GM18873 (cell line): ENCODE results near the gene DNAJC7.
"Not testable (repeated sequence)": the region's sequence is repeated elsewhere in the genome, so short reads cannot be mapped to it uniquely, and the experiment has no call there.

Source experiments
- ATAC-seq: cut with Tn5 transposase; IDR thresholded peaks from one replicate; pipeline ENCODE4 v1.9.1; 2021; ENCODE audit warnings: mild to moderate bottlenecking, moderate library complexity, moderate number of reproducible peaks; ENCODE audit not compliant: unreplicated experiment, low FRiP score

The DNAJC7 gene

DNA sequence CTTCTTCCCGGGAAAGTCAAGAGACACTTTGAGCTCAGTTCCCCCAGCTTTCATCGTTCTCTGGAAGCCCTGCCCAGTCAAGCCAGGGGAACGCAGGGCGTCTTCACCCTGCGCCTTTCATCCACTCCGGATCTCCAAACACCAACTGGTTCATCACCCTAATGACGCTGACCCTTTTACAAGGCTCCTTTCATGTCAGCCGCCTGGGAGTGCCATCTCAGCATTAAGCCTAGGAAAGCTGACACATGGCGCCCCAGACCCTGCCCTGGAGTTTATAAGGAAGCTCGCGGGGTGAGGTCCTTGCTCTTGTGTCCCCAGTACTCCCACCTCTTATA, 594 bp upstream of the DNAJC7 start:
- ATAC-seq, result no peak

DNA sequence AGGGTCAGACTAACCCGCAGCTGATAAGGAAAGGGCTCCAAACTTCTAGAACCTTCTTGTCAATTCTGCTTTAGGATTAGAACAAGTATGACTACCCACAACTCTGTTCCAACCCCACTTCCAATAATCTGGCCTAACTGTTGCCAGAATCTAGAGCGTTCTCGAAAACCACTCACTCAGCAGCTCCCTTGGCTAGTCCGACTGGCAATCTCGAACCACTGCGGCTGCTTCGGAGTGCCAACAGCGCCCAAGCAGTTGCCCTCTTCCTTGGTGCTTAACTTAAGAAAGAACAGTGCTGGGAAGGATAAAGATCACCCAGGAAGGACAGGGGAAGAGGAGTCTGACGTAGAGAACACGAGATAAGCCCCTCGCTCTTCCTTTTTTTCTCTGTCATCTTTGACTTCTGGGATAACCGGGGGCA, 818 bp downstream of the DNAJC7 start:
- ATAC-seq, result no peak

DNA sequence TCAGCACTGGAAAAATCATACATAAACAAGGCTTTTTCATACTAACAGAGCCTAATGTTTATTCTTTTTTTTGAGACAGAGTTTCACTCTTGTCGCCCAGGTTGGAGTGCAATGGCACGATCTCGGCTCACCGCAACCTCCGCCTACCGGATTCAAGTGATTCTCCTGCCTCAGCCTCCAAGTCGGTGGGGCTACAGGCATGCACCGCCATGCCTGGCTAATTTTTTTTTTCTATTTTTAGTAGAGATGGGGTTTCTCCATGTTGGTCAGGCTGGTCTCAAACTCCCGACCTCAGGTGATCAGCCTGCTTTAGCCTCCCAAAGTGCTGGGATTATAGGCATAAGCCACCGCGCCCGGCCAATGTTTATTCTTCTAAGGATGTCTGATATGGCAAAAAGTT, 3.5 kb downstream of the DNAJC7 start:
- not testable (repeated sequence) for ATAC-seq

DNA sequence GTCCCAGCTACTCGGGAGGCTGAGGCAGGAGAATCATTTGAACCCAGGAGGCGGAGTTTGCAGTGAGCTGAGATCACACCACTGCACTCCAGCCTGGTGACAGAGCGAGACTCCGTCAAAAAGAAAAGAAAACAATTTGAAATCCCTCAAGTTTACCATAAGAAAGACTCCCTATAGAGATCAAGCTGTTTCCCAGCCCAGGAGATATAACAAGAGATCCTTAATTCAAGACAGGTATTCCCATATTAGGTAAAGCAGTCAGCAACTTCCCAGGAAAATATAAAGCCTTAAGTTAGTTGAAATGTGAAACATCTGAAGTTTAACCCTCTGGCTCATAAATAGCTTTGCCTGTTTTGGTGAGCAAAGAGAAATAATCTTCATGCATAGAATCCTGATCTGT, 4.9 kb downstream of the DNAJC7 start:
- not testable (repeated sequence) for ATAC-seq

DNA sequence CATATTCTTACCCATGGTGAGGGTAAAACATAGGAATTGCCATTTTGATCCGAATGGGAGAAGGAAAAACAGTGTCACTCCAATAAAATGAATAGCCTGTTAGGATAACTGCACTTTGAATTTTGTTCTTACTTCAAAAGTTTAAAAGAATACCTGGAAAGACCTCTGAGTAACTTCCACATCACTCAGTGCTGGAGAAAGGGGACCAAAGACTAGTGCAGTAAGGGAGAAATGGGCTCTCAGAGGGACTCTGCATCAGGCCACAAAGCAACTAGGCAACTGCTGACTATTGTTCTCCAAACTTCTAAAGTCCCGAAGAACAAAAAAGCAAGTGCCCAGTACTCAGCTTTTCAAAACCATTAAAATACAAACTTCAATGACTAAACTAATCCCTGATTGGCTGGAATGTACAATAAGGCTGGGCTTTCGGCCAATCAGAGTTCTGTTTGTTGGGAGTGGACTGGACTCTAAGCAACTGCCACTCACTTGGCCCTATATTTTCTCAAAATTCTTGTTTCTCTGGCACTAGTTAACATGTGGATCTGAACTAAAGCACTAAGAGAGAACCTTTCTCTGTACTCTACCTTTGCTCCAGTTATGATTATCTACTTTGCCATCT, 6.2 kb downstream of the DNAJC7 start:
- no peak for ATAC-seq

DNA sequence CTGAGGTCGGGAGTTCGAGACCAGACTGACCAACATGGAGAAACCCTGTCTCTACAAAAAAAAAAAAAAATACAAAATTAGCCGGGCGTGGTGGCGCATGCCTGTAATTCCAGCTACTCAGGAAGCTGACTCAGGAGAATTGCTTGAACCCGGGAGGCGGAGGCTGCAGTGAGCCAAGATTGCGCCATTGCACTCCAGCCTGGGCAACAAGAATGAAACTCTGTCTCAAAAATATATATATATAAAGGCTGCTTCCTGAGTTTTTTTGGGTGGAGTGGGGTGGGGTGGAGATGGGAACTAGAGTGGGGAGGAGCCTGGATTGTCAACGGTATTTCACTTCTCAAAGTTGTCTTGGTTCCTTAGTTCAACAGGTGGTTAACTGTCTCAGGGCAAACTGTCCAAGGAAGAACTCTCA, 7.0 kb downstream of the DNAJC7 start:
- not testable (repeated sequence) for ATAC-seq

DNA sequence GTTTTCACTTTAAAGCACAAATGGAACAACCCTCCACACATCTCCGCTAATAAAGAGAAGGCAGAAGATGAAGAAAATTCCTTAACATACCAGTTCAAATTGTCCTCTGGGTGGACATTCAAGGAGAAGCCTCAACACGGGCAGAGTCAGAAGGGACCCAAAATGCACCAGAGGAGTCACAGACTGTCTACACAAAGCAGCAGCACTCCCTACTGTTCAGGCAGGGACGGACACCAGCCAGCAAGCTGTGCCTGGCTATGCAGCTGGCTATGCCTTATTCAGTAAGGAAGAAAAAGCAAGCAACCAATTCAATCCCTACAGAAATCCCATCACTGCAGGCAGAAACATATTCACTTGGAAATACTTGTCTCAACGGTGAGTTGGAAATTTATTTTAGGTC, 8.1 kb downstream of the DNAJC7 start:
- ATAC-seq, result no peak

DNA sequence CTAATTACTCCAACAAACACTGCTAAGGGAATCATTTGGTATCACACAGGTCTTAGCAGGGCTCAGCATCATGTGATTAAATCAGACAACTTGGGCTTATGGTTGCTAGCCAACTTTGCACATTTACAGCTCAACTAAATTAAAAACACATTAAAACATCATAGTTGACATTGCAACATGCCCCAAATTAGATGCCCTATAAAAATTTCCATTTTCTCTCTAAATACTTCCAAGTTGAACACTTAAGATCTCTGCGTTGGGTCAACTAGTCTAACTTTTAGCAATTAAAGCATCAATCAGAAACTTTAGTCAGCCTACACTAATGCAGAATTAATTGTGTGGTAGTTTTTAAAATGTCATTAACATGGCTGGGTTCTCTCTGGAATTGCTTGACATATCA, 12.1 kb downstream of the DNAJC7 start:
- ATAC-seq, result no peak

DNA sequence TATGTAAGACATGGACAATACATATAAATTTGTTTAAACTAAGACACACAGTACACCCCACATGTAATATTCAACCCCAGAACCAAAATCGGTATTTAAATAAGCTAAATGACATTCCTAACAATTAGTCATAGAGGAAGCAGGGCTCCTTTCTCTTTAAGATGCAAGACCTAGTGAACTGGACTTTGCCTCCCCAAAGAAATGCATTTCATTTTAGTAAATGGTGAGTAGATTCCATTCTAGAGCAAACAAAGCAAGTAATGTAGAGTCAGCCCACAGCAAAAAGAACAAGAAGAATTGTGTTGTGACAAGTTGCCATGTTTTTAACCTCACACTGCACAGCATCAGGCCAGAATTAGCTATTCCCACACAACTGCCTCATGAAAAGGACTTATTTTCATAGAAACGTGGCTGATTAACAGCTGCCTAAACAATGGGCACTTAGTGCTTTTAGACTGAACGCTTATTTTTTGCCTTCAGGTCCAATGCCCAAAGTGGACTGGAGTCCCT, 14.4 kb downstream of the DNAJC7 start:
- no peak for ATAC-seq

DNA sequence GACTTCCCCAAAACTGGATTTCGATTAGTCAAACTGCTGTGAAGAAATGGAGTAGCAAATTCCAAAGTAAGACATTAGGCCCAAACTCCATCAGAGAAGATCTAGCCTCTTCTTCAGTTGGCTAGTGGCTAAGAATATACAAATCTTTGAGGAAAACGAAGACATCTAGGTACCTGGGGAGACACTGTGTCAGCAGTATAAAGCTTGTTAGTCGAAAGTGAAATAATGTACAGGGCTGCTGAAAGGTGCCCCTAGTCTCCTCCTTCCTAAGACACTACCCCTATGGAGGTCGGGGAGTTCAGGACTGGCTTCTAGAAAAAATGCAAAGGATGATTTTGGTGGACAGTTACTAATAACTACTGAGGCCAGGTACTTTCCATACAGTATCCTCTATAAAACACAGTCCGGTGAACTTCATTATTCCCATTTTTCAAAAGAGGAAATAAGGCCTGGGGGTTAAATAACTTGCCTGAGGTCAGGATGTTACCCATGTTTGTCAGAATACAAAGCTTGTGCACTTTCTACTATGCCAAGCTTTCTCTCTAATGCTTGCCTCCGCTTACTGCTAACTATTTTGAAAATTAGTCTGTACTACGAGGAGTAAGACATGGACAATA, 15.0 kb downstream of the DNAJC7 start:
- no peak for ATAC-seq

DNA sequence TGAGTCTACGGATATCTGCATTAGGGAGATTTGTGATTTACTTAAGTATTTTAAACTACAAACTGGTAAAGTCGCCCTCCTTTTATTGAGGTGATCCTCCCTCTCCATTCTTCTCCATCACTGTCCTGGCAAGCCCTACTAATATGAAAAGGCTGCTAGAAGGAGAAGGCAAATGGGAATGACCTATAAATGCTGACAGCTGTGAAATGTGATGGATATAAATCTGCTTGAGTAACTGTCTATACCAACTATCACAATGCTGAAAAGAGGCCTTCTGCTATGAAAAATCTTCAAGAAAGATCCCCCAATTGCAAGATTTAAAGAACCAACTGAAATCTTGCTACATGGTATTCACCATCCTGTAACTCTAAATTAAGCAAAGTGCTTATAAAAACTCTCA, 15.5 kb downstream of the DNAJC7 start:
- ATAC-seq, result no peak

DNA sequence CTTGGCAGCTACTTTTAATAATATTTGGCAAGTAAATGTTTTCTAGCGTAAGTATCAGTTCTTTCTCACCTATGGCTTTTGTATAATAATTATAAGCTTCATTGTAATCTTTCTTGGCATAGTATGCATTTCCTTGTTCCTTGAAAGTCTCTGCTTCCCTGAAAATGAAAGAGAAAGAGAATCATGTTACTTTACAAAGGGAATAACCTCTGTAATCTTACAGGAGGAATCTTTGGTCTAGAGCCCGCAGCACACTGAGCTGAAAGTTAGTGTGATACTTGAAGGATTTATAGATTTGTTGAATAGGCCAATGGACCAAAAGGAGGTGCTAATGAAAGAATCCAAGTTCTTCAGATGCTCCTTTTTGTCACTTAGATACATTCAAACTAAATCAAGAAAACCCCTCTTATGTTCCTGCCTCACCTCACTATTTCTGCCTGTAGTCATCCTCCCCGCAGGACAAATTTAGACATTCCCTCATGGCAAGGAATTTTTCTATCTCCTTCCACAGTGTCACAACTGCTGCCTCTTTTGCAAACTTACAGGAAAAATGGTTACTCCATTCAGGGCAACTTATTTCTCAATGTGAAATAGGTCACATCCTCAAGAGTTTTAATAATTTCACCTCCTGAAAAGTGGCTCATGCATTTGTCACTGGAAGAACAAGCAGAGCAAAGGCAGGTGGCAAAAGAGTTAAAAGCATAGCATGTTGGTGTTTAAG, 16.7 kb downstream of the DNAJC7 start:
- ATAC-seq, result no peak

DNA sequence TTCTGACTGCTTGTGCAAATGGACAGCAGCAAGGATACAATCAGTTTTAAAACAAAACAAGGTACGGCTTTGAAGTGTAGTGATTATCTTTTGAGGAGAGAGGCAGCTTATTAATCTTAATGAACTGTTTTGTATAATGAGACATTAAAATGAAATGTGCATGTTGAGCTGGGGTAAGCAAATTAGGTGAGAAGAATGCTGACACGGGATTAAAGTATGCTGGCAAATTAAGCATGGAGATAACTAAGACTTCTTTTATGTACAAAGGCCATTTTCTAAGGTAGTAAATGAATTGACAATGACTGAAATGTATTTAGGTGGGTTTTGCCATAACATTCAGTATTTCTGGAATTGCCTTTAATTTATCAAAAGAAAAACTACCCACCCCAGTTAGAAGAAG, 18.7 kb downstream of the DNAJC7 start:
- ATAC-seq, result no peak

DNA sequence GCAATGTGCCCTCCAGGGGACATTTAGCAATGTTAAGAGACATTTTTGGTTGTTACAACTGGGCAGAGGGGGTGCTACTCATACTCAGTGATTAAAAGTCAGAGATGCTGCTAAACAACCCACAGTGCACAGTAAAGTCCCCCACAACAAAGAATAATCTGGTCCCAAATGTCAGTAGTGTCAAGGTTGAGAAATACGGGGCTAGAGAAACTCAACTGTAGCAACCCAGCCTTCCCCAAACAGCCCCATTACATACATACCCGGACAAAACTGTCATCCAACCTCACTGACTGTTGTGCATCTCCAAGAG, 20.4 kb downstream of the DNAJC7 start:
- ATAC-seq, result no peak

DNA sequence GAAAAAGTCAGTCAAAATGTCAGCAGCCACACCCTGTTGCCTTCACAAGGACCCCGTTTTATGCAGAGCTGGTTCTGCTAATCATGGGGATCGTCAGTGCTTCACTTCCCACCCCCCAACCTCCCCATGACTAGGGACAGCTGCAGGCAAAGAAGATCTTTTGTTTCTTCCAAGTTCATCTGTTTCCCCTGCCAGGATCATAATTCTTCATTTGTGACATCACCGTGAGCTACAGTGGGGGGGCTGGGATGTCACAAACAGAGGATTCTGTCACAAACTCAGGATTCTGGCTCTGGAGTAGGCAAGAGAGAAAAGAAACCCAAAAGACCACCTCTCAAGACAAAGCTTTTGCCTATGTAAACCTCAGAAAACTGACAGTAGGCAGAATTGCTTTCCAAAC, 24.7 kb downstream of the DNAJC7 start:
- no peak for ATAC-seq

DNA sequence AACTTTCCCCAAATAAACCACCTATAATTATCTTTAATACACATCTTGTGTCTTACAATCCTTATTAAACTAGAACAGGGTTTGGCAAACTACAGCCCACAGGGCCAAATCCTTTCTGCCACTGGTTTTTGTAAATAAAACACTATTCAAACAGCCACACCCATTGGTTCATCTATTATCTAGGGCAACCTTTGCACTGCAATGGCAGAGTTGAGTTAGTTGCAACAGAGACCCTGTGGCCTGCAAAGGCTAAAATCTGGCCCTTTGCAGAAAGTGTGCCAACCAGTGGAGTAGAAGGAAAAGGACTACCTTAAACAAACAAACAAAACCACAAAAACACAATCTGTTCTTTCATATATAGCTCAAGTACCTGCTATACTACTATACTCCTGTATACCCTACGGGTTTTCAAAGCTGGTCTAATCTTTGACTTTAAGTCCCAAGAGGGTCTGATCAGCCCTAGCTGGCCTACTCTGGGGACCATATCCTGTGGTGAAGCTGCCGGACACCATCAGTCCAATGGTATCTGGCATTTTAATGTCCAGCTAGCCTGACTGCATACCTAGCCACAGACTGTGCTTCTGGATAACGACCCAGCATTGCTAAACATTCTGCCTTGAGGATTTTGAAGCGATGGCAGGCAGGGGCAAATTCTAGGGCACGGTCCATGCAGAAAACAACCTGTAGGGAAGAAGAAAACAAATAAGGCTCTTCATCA, 27.4 kb downstream of the DNAJC7 start:
- ATAC-seq, result no peak

DNA sequence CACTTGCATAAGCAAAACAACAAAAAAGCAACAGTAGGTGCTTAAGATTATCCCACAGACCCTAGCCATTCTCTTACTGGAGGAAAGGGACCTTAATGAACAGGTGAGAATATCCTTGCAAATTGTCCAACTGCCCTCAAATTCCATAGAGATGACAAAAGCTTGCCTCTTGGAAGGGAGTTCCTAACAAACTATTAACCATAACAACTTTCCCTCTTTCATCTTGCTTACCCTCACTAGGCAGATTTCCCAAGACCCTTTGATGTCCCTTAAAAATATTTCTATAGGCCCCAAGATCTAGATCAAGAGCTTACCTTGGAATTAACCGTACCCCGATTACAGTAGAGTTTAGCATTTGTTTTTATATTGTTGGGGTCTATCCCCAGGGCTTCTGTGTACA, 28.8 kb downstream of the DNAJC7 start:
- no peak for ATAC-seq

DNA sequence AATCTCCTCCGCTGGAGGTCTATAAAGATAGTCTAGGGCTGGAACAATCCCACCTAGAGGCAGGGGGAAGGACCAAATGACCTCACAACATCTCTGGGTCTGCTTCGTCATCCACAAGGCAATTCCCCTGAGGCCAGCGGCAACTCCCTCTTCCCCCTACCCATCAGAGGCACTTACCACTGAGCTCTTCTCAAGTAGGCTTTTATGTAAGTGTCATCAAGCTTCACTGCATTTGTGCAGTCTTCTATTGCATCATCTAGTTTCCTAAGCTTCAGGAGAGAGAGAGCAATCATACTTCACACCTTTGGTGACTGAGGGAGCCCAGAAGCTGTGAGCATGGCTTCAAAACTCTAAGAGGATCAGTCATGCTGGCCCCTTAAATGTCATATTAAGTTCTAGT, 29.6 kb downstream of the DNAJC7 start:
- no peak for ATAC-seq

DNA sequence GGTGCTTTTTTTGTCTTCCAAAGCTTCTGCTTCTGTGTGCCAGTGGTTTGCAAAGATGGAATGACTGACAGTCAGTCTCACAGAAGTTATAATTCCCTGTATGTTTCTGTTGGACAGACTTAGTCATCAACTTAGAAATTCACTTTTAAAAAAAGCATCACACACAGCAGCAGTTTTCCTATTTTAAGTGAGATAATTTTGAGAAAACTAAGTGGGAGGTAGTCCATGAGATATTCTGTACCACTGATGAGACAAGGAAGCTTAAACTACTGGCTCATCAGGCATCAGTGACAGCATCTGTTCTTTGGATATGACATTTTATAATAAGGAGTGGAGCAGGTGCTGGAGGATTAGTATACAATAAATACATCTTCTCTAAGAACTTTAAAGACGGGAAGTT, 30.6 kb downstream of the DNAJC7 start:
- ATAC-seq, result no peak

DNA sequence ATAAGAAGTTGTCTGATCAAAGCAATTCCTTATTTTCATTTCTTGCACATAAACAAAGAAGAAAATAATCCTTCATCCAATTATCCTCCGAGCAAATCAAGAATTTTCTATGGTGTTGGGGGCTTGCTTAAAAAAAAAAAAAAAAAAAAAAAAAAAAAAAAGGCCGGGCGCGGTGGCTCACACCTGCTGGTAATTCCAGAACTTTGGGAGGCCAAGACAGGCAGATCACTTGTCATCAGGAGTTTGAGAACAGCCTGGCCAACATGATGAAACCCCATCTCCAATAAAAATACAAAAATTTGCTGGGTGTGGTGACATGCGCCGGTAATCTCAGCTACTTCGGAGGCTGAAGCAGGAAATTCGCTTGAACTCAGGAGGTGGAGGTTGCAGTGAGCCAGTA, 31.3 kb downstream of the DNAJC7 start:
- no peak for ATAC-seq

DNA sequence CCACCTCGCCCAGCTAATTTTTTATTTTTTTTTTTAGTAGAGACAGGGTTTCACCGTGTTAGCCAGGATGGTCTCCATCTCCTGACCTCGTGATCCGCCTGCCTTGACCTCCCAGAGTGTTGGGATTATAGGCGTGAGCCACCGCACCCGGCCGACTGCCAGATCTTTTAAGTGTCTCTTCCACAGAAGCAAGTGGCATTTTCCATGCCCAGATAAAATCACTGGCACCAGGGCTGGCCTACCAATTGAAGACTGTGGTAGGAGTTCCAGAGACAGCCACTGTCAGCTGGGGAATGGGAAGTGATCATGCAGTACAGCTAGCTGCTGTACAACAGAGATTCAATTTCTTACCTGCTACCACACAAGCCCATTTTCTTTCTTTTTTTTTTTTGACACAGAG, 32.8 kb downstream of the DNAJC7 start:
- ATAC-seq, result no peak
